DOHH2 (cell line): ENCODE data around the gene NHLRC3.
A peak's percentile ranks its signal among the peaks of the same experiment; 100 is the strongest.

ENCODE experiments used
- H3F3A ChIP-seq: fragments of 200-600 bp; sonication (generic), shearing (Covaris generic); 2 replicates; pipeline ENCODE4 v1.6.0; 2016; ENCODE audit warnings: antibody characterized with exemption, mild to moderate bottlenecking; ENCODE audit not compliant: control insufficient read depth, insufficient read depth
- H3K27ac ChIP-seq: fragments of 200-600 bp; sonication (generic); 2 replicates; pipeline ENCODE4 v1.5.1; 2014; ENCODE audit warnings: low read depth, mild to moderate bottlenecking, low read length, moderate library complexity
- H3K27me3 ChIP-seq: fragments of 200-600 bp; sonication (generic); 2 replicates; pipeline ENCODE4 v1.6.1; 2014; ENCODE audit warnings: mild to moderate bottlenecking, low read length, mixed read lengths; ENCODE audit not compliant: control insufficient read depth
- H3K36me3 ChIP-seq: fragments of 200-600 bp; sonication (generic); 2 replicates; pipeline ENCODE4 v1.6.1; 2014; ENCODE audit warnings: mild to moderate bottlenecking, low read length, moderate library complexity, mixed read lengths; ENCODE audit not compliant: control insufficient read depth
- H3K4me1 ChIP-seq: fragments of 200-600 bp; sonication (generic); 2 replicates; pipeline ENCODE4 v1.6.1; 2014; ENCODE audit warnings: mild to moderate bottlenecking, low read length, mixed read lengths; ENCODE audit not compliant: control insufficient read depth
- H3K4me2 ChIP-seq: fragments of 200-600 bp; sonication (generic); 2 replicates; pipeline ENCODE4 v1.6.0; 2014; ENCODE audit warnings: mild to moderate bottlenecking, low read length, moderate library complexity
- H3K4me3 ChIP-seq: fragments of 200-600 bp; sonication (generic); 2 replicates; pipeline ENCODE4 v1.5.1; 2014; ENCODE audit warnings: mild to moderate bottlenecking, low read length, mixed read lengths
- H3K79me2 ChIP-seq: fragments of 200-600 bp; sonication (generic); 2 replicates; pipeline ENCODE4 v1.6.1; 2014; ENCODE audit warnings: mild to moderate bottlenecking, low read length, mixed read lengths; ENCODE audit not compliant: control insufficient read depth
- H3K9me2 ChIP-seq: fragments of 200-600 bp; sonication (generic); replicated peaks from 2 replicates; pipeline ENCODE4 v1.6.1; 2014; ENCODE audit warnings: mild to moderate bottlenecking, low read length, mixed read lengths; ENCODE audit not compliant: control insufficient read depth
- H3K9me3 ChIP-seq: fragments of 200-600 bp; sonication (generic); 2 replicates; pipeline ENCODE4 v1.6.1; 2014; ENCODE audit warnings: antibody characterized with exemption, low read length, mixed read lengths; ENCODE audit not compliant: control insufficient read depth, insufficient read depth
- H4K20me1 ChIP-seq: fragments of 200-600 bp; sonication (generic); 2 replicates; pipeline ENCODE4 v1.6.0; 2014; ENCODE audit warnings: low read depth, mild to moderate bottlenecking, antibody characterized with exemption, low read length, moderate library complexity; ENCODE audit not compliant: control insufficient read depth, insufficient read depth
- CTCF ChIP-seq: fragments of 200-600 bp; sonication (generic); IDR thresholded peaks from one replicate; pipeline ENCODE4 v1.5.1; 2014; ENCODE audit warnings: antibody characterized with exemption, mild to moderate bottlenecking, low read depth, low read length; ENCODE audit not compliant: poor library complexity, severe bottlenecking
- EZH2phosphoT487 ChIP-seq: fragments of 200-600 bp; sonication (generic); IDR thresholded peaks from 2 replicates; pipeline ENCODE4 v1.6.1; 2017; ENCODE audit warnings: borderline replicate concordance, mild to moderate bottlenecking, antibody characterized with exemption, low read length, moderate library complexity, mixed read lengths

Gene NHLRC3

GRCh38 chr13:39040206-39040605 is 1.9 kb downstream of the NHLRC3 start:
- H3K27me3 ChIP-seq, result no peaks in the 10 kb centered on the region
- H3K27ac ChIP-seq, result no peak overlapping the region
- H3K4me2 ChIP-seq, result peak overlapping the region; percentile 6; the same call in 1 of the 2 replicates
- H3K4me3 ChIP-seq, result no peak overlapping the region
- 0 out of 2 replicates have a peak, but pooled peaks cover 3% of the 10 kb centered on the region for H3F3A ChIP-seq
- peaks cover 19% of the 10 kb centered on the region for H3K4me1 ChIP-seq
- H3K9me3 ChIP-seq, result no peaks in the 10 kb centered on the region
- no peaks in the 10 kb centered on the region for H3K9me2 ChIP-seq
- no peak for TF ChIP-seq EZH2phosphoT487
- TF ChIP-seq CTCF, result no peak
- no peaks in the 10 kb centered on the region for H4K20me1 ChIP-seq
- peaks cover 50% of the 10 kb centered on the region for H3K79me2 ChIP-seq
- H3K36me3 ChIP-seq, result peaks cover 25% of the 10 kb centered on the region

- Histone ChIP-seq H3K4me3 (no peak overlapping the region), H3K79me2 (peaks cover 7% of the 10 kb centered on the region), H4K20me1 (no peaks in the 10 kb centered on the region), H3K36me3 (peaks cover 16% of the 10 kb centered on the region), H3K4me1 (peaks cover 8% of the 10 kb centered on the region), H3F3A (0 out of 2 replicates have a peak, but pooled peaks cover 3% of the 10 kb centered on the region), H3K9me3 (no peaks in the 10 kb centered on the region), H3K27me3 (no peaks in the 10 kb centered on the region), H3K9me2 (no peaks in the 10 kb centered on the region), H3K27ac (no peak overlapping the region), H3K4me2 (no peak overlapping the region)
- TF ChIP-seq CTCF, result no peak
Measured at GRCh38 chr13:39044536-39044935, 6.3 kb downstream of the NHLRC3 start.

GRCh38 chr13:39047560-39047959 is 9.3 kb downstream of the NHLRC3 start:
- Histone ChIP-seq H3K4me2 (no peak overlapping the region), H3K36me3 (peaks cover 12% of the 10 kb centered on the region), H3K9me3 (no peaks in the 10 kb centered on the region), H3K79me2 (no peaks in the 10 kb centered on the region), H4K20me1 (no peaks in the 10 kb centered on the region), H3K4me1 (no peaks in the 10 kb centered on the region), H3F3A (no peaks in the 10 kb centered on the region), H3K9me2 (no peaks in the 10 kb centered on the region), H3K4me3 (no peak overlapping the region), H3K27me3 (no peaks in the 10 kb centered on the region), H3K27ac (no peak overlapping the region)
- peak; percentile 13 for TF ChIP-seq CTCF
- TF ChIP-seq EZH2phosphoT487, result no peak

- H3K27ac ChIP-seq, result no peak overlapping the region
- peaks cover 11% of the 10 kb centered on the region for H3K36me3 ChIP-seq
- H4K20me1 ChIP-seq, result no peaks in the 10 kb centered on the region
- no peak overlapping the region for H3K4me2 ChIP-seq
- H3K9me3 ChIP-seq, result no peaks in the 10 kb centered on the region
- no peak overlapping the region for H3K4me3 ChIP-seq
- TF ChIP-seq CTCF (no peak), EZH2phosphoT487 (no peak)
- no peaks in the 10 kb centered on the region for H3K79me2 ChIP-seq
- H3K4me1 ChIP-seq, result no peaks in the 10 kb centered on the region
- H3F3A ChIP-seq, result no peaks in the 10 kb centered on the region
- H3K9me2 ChIP-seq, result no peaks in the 10 kb centered on the region
- H3K27me3 ChIP-seq, result no peaks in the 10 kb centered on the region
Measured at GRCh38 chr13:39048806-39049205, 10.6 kb downstream of the NHLRC3 start.
